ENCODE data around the gene INPP5D.

INPP5D gene

DNA sequence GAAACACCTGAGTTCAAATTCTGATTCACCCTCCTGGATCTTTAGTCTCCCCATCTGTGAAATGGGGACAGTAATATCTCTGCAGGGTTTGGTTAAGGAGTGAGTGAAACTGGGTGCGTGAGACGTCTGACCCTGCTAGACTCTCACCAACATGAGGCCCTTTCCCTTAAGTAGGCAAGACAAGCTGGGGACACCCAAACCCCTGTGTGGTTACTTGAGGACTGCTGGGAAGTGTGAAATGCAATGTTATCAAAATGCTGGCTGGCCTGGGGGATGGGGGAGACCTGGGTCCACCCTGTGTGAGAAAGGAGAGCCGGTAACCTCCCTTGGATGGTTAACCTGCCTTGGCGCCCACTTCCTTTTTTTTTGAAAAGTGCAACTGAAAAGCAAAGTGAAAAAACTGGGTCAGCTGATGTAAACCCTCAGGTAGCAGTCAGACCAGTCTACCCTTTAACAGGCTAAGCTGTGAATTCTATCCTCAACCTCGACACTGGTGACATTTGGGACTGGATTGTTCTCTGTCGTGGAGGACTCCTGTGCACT lies 82.3 kb downstream of the INPP5D start:
- TF ChIP-seq, protein P1, sequence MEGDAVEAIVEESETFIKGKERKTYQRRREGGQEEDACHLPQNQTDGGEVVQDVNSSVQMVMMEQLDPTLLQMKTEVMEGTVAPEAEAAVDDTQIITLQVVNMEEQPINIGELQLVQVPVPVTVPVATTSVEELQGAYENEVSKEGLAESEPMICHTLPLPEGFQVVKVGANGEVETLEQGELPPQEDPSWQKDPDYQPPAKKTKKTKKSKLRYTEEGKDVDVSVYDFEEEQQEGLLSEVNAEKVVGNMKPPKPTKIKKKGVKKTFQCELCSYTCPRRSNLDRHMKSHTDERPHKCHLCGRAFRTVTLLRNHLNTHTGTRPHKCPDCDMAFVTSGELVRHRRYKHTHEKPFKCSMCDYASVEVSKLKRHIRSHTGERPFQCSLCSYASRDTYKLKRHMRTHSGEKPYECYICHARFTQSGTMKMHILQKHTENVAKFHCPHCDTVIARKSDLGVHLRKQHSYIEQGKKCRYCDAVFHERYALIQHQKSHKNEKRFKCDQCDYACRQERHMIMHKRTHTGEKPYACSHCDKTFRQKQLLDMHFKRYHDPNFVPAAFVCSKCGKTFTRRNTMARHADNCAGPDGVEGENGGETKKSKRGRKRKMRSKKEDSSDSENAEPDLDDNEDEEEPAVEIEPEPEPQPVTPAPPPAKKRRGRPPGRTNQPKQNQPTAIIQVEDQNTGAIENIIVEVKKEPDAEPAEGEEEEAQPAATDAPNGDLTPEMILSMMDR (IDR thresholded peaks at IDR 0.05; ENCODE audit: borderline replicate concordance, insufficient read depth, low read depth, low read length) = no peak
- H3K4me3 ChIP-seq (ENCODE audit: low read depth, low read length) = no peak overlapping the region

DNA sequence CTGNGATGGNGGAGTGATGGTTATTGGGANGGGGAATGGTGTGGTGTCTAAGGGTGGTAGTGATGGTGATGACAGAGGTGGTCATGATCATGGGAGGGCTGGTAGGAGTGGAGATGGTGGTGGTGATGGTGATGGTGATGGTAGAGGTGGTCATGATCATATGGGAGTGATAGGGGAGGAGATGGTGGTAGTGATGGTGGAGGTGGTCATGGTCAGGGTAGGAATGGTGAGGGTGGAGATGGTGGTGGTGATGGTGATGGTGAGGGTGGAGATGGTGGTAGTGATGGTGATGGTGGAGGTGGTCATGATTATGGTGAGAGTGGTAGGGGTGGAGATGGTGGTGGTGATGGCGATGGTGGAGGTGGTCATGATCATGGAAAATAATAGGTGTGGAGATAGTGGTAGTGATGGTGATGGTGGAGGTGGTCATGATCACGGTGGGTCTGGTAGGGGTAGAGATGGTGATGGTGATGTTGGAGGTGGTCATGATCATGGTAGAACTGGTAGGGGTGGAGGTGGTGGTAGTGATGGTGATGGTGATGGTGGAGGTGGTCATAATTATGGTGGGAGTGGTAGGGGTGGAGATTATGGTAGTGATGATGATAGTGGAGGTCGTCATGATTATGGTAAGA lies 83.7 kb downstream of the INPP5D start:
- H3K4me3 ChIP-seq (ENCODE audit: low read depth, low read length) = no peak overlapping the region
- TF ChIP-seq, protein P1 (IDR thresholded peaks at IDR 0.05; ENCODE audit: borderline replicate concordance, insufficient read depth, low read depth, low read length) = no peak

GRCh38 chr2:233145726-233146125 lies 85.6 kb downstream of the INPP5D start:
- no peak overlapping the region for H3K4me3 ChIP-seq (ENCODE audit: low read depth, low read length)
- TF ChIP-seq, protein P1 (IDR thresholded peaks at IDR 0.05; ENCODE audit: borderline replicate concordance, insufficient read depth, low read depth, low read length) = no peak

GRCh38 chr2:233146194-233146593 lies 86.1 kb downstream of the INPP5D start:
- TF ChIP-seq, protein P1 (IDR thresholded peaks at IDR 0.05; ENCODE audit: borderline replicate concordance, insufficient read depth, low read depth, low read length) = no peak
- no peak overlapping the region for H3K4me3 ChIP-seq (ENCODE audit: low read depth, low read length)

- H3K4me3 ChIP-seq (ENCODE audit: low read depth, low read length) = no peak overlapping the region
- TF ChIP-seq, protein P1 (IDR thresholded peaks at IDR 0.05; ENCODE audit: borderline replicate concordance, insufficient read depth, low read depth, low read length) = no peak
Measured at GRCh38 chr2:233147136-233147828, 87.1 kb downstream of the INPP5D start.

DNA sequence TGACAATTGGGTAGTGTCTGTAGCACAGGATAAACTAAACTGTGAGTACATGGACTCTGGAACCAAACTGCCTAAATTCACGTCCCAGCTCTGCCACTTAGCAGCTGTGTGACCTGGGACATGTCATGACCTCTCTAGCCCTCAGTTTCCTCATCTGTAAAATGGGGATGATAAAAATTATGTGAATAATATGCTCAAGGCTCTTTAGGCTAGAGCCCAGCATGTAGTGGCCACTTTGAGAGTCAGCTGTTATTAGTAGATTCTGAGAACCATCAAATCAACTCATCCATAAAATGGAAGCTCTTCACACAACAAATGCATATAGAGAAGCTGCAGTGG lies 87.7 kb downstream of the INPP5D start:
- H3K4me3 ChIP-seq (ENCODE audit: low read depth, low read length) = no peak overlapping the region
- TF ChIP-seq, protein P1 (IDR thresholded peaks at IDR 0.05; ENCODE audit: borderline replicate concordance, insufficient read depth, low read depth, low read length) = no peak

- no peak overlapping the region for H3K4me3 ChIP-seq (ENCODE audit: low read depth, low read length)
- TF ChIP-seq, protein P1 (IDR thresholded peaks at IDR 0.05; ENCODE audit: borderline replicate concordance, insufficient read depth, low read depth, low read length) = no peak
Measured at GRCh38 chr2:233148354-233148753, 88.2 kb downstream of the INPP5D start.

All from GM12875 (cell line).